Thoracic aorta (tissue), 2 donors: ENCODE data around the gene BAIAP2L1. TPM values are rescaled to one million over a fixed set of nuclear protein-coding genes. Genes with fewer than 3 reads are reported as not detected.

Experiments used
- ATAC-seq: fragments of 150-250 bp; one replicate; pipeline ENCODE4 v1.8.0; 2017; ENCODE audit warnings: low read depth; ENCODE audit not compliant: insufficient number of reproducible peaks, low FRiP score
- DNase-seq: peaks from one replicate; pipeline ENCODE4 v3.0.0-alpha.2; 2020; ENCODE audit warnings: low spot score
- H3K27ac ChIP-seq, 2 donors: fragments of 200-600 bp; sonication (generic); 1 replicate in 1 of 2; 2 replicates in 1 of 2; pipeline ENCODE4 v1.5.1; 2016; ENCODE audit warnings: mild to moderate bottlenecking in 2 of 2, moderate library complexity in 2 of 2
- H3K27me3 ChIP-seq: fragments of 200-600 bp; sonication (generic); replicated peaks from 2 replicates; pipeline ENCODE4 v1.6.0; 2016; ENCODE audit warnings: mild to moderate bottlenecking; ENCODE audit not compliant: insufficient read depth
- H3K36me3 ChIP-seq: fragments of 200-600 bp; sonication (generic); one replicate; pipeline ENCODE4 v1.5.1; 2016
- H3K4me1 ChIP-seq, 2 donors: fragments of 200-600 bp; sonication (generic); 1 replicate in 1 of 2; 2 replicates in 1 of 2; pipeline versions ENCODE4 v1.5.1 to v1.6.0; 2016; ENCODE audit warnings: low read depth in 2 of 2, mild to moderate bottlenecking in 1 of 2; ENCODE audit not compliant: control insufficient read depth in 1 of 2
- H3K4me3 ChIP-seq: fragments of 200-600 bp; sonication (generic); 2 replicates; pipeline ENCODE4 v1.5.1; 2016; ENCODE audit warnings: mild to moderate bottlenecking
- H3K9me3 ChIP-seq: fragments of 200-600 bp; sonication (generic); 2 replicates; pipeline ENCODE4 v1.5.1; 2016
- total RNA-seq, 2 donors: library from RNA; depleted of rRNA; stranded (reverse); fragments of >200 nt; gene quantifications; one replicate each; pipeline versions ENCODE4 v1.1.0 to v1.2.3, GENCODE V29; 2016
- TF ChIP-seq, protein P1 (sequence below): fragments of 200-600 bp; sonication (generic); IDR thresholded peaks from one replicate; pipeline ENCODE4 v1.5.1; 2019; ENCODE audit warnings: antibody characterized with exemption

The BAIAP2L1 gene
- total RNA-seq, 2 donors from 2014 or later, result 0.63 to 1.4 TPM

- Histone ChIP-seq H3K27ac (peak within 1 kb of the TSS; percentile 97 to 98), H3K36me3 (no peaks in the 10 kb centered on the region), H3K4me1 (peaks cover 32 to 39% of the 10 kb centered on the region in 2 donors), H3K9me3 (no peaks in the 10 kb centered on the region), H3K27me3 (no peaks in the 10 kb centered on the region), H3K4me3 (peak within 1 kb of the TSS; percentile 97)
- DNase-seq (peak; percentile 77), ATAC-seq (peak; percentile 71)
- TF ChIP-seq, protein P1, sequence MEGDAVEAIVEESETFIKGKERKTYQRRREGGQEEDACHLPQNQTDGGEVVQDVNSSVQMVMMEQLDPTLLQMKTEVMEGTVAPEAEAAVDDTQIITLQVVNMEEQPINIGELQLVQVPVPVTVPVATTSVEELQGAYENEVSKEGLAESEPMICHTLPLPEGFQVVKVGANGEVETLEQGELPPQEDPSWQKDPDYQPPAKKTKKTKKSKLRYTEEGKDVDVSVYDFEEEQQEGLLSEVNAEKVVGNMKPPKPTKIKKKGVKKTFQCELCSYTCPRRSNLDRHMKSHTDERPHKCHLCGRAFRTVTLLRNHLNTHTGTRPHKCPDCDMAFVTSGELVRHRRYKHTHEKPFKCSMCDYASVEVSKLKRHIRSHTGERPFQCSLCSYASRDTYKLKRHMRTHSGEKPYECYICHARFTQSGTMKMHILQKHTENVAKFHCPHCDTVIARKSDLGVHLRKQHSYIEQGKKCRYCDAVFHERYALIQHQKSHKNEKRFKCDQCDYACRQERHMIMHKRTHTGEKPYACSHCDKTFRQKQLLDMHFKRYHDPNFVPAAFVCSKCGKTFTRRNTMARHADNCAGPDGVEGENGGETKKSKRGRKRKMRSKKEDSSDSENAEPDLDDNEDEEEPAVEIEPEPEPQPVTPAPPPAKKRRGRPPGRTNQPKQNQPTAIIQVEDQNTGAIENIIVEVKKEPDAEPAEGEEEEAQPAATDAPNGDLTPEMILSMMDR, result no peak
These were observed 119.8 kb downstream of the BAIAP2L1 start, which contains the start of gene BRI3 for GRCh38 chr7:98280791-98281756. TSS of gene BRI3 (plus strand) at chr7:98281686. CDS start at chr7:98281796, 110 bp downstream.

- DNase-seq (no peak), ATAC-seq (no peak)
- Histone ChIP-seq H3K36me3 (no peaks in the 10 kb centered on the region), H3K9me3 (no peaks in the 10 kb centered on the region), H3K4me1 (peaks cover 24 to 31% of the 10 kb centered on the region in 2 donors), H3K27me3 (no peaks in the 10 kb centered on the region), H3K27ac (no peak overlapping the region), H3K4me3 (peak overlapping the region; percentile 78)
- TF ChIP-seq, protein P1, result no peak
These were observed 120.6 kb downstream of the BAIAP2L1 start for GRCh38 chr7:98280296-98280695.

DNA sequence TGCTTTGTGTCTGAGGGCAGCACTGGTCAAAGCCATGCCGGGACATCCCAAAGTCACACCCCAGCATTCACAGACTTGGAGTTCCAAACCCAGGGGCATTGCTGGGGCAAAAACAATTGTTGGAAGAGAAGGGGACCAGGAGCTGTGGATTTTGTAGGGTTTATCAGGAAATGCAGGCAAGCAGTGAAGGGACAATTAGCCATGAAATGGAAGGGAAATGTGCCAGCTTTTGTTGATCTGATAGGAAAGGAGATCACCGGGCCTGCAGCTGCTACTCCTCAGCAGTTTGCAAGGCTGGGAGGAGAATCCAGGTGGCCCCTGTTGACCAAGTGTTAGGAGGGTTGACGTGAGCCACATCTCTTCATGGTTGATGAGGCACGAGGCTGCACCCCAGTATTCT, 122.0 kb downstream of the BAIAP2L1 start:
- TF ChIP-seq, protein P1, result no peak
- ATAC-seq (no peak), DNase-seq (no peak)
- Histone ChIP-seq H3K27ac (no peak overlapping the region), H3K27me3 (no peaks in the 10 kb centered on the region), H3K9me3 (no peaks in the 10 kb centered on the region), H3K36me3 (no peaks in the 10 kb centered on the region), H3K4me1 (peaks cover 15 to 19% of the 10 kb centered on the region in 2 donors), H3K4me3 (no peak overlapping the region)

DNA sequence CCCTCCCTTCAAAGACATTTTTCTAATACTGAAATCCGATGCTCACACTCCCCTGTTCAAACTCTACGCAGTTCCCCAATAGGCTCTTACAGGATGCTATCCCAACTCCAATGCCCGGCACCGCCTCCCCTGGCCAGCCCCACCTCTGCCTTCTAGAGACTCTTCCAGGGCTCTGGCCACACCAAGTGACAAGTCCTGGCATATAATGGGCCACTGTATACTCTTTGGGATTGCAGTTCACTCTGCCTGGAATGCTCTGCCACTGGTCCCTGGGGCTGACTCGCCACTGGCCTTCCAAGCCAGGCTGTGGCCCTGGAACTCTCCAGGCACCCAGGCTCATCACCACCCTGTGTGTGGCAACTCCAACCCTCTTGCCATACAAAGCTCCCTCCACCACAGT, 122.5 kb downstream of the BAIAP2L1 start:
- Histone ChIP-seq H3K9me3 (no peaks in the 10 kb centered on the region), H3K4me3 (no peak overlapping the region), H3K27ac (no peak overlapping the region), H3K27me3 (no peaks in the 10 kb centered on the region), H3K4me1 (peaks cover 10 to 14% of the 10 kb centered on the region in 2 donors), H3K36me3 (no peaks in the 10 kb centered on the region)
- TF ChIP-seq, protein P1, result no peak
- DNase-seq (no peak), ATAC-seq (no peak)

GRCh38 chr7:98276241-98276761, 124.6 kb downstream of the BAIAP2L1 start:
- Histone ChIP-seq H3K27ac (peak overlapping the region in 1 of 2 donors; percentile 63), H3K4me3 (no peak overlapping the region), H3K4me1 (peaks cover 7 to 8% of the 10 kb centered on the region in 2 donors), H3K9me3 (no peaks in the 10 kb centered on the region), H3K36me3 (no peaks in the 10 kb centered on the region), H3K27me3 (no peaks in the 10 kb centered on the region)
- no peak for DNase-seq
- ATAC-seq, result no peak
- TF ChIP-seq, protein P1, result no peak
